GM12865 (cell line): ENCODE results near the gene SLC25A34.

Experiments
- DNase-seq: peaks from one replicate; pipeline ENCODE4 v3.0.0; 2010; ENCODE audit warnings: low read depth
- H3K4me3 ChIP-seq: 2 replicates; pipeline ENCODE4 v1.5.1; 2011; ENCODE audit warnings: mild to moderate bottlenecking, low read depth, low read length, control low read depth
- CTCF ChIP-seq: IDR thresholded peaks from 2 replicates; pipeline ENCODE4 v1.5.1; 2011; ENCODE audit warnings: low read length, control low read depth, low read depth, inconsistent platforms; ENCODE audit not compliant: insufficient read depth; ENCODE audit errors: missing control alignments

Gene SLC25A34

GRCh38 chr1:15775706-15776105, 39.6 kb downstream of the SLC25A34 start:
- H3K4me3 ChIP-seq, result no peak overlapping the region
- DNase-seq, result no peak
- no peak for TF ChIP-seq CTCF

GRCh38 chr1:15777909-15778707, 42.0 kb downstream of the SLC25A34 start:
- TF ChIP-seq CTCF, result no peak
- DNase-seq, result no peak
- H3K4me3 ChIP-seq, result no peak overlapping the region

GRCh38 chr1:15785683-15786082, 49.6 kb downstream of the SLC25A34 start:
- DNase-seq, result no peak

GRCh38 chr1:15786581-15786980, 50.5 kb downstream of the SLC25A34 start:
- H3K4me3 ChIP-seq, result no peak overlapping the region
- no peak for TF ChIP-seq CTCF
- no peak for DNase-seq

More at GRCh38 chr1:15785683-15786082, 49.6 kb downstream of the SLC25A34 start:
- no peak for TF ChIP-seq CTCF
- no peak overlapping the region for H3K4me3 ChIP-seq

GRCh38 chr1:15788624-15789301, 52.7 kb downstream of the SLC25A34 start:
- no peak for TF ChIP-seq CTCF
- DNase-seq, result no peak
- no peak overlapping the region for H3K4me3 ChIP-seq
